ENCODE results near the gene ZAP70.

Gene ZAP70

GRCh38 chr2:97718051-97718882 is 4.9 kb downstream of the ZAP70 start:
- DNase-seq (ENCODE audit: low read depth) = no peak
- H3K4me3 ChIP-seq (ENCODE audit: low read depth, low read length) = no peak overlapping the region
- TF ChIP-seq CTCF (IDR thresholded peaks at IDR 0.05; ENCODE audit: control insufficient read depth, extremely low read depth, insufficient read depth) = no peak

GRCh38 chr2:97718942-97719341 is 5.6 kb downstream of the ZAP70 start:
- TF ChIP-seq CTCF (IDR thresholded peaks at IDR 0.05; ENCODE audit: control insufficient read depth, extremely low read depth, insufficient read depth) = no peak
- no peak for DNase-seq (ENCODE audit: low read depth)
- no peak overlapping the region for H3K4me3 ChIP-seq (ENCODE audit: low read depth, low read length)

GRCh38 chr2:97719362-97720155 is 6.2 kb downstream of the ZAP70 start:
- no peak for DNase-seq (ENCODE audit: low read depth)
- no peak overlapping the region for H3K4me3 ChIP-seq (ENCODE audit: low read depth, low read length)
- no peak for TF ChIP-seq CTCF (IDR thresholded peaks at IDR 0.05; ENCODE audit: control insufficient read depth, extremely low read depth, insufficient read depth)

DNA sequence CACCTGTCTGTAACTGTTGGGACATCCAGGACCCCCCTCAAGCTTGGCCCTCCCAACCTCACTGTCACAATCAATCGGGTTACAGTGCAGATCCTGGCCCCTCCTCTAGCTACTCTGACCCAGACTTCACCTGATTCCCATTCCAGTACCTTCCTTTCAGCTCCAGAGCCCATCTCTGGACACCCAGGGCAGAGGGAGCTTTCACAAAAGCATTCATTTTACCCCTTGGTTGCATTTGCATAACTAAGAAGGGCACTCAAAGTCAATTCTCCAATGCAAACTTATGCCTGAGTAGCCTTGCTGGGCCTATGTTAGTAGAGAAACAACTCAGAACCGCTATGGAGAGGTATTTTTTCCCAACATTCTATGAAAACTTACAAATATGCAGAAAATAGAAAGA is 7.4 kb downstream of the ZAP70 start:
- H3K4me3 ChIP-seq (ENCODE audit: low read depth, low read length) = no peak overlapping the region
- TF ChIP-seq CTCF (IDR thresholded peaks at IDR 0.05; ENCODE audit: control insufficient read depth, extremely low read depth, insufficient read depth) = no peak
- no peak for DNase-seq (ENCODE audit: low read depth)

GRCh38 chr2:97722227-97722626 is 8.9 kb downstream of the ZAP70 start:
- no peak overlapping the region for H3K4me3 ChIP-seq (ENCODE audit: low read depth, low read length)
- no peak for DNase-seq (ENCODE audit: low read depth)
- no peak for TF ChIP-seq CTCF (IDR thresholded peaks at IDR 0.05; ENCODE audit: control insufficient read depth, extremely low read depth, insufficient read depth)

DNA sequence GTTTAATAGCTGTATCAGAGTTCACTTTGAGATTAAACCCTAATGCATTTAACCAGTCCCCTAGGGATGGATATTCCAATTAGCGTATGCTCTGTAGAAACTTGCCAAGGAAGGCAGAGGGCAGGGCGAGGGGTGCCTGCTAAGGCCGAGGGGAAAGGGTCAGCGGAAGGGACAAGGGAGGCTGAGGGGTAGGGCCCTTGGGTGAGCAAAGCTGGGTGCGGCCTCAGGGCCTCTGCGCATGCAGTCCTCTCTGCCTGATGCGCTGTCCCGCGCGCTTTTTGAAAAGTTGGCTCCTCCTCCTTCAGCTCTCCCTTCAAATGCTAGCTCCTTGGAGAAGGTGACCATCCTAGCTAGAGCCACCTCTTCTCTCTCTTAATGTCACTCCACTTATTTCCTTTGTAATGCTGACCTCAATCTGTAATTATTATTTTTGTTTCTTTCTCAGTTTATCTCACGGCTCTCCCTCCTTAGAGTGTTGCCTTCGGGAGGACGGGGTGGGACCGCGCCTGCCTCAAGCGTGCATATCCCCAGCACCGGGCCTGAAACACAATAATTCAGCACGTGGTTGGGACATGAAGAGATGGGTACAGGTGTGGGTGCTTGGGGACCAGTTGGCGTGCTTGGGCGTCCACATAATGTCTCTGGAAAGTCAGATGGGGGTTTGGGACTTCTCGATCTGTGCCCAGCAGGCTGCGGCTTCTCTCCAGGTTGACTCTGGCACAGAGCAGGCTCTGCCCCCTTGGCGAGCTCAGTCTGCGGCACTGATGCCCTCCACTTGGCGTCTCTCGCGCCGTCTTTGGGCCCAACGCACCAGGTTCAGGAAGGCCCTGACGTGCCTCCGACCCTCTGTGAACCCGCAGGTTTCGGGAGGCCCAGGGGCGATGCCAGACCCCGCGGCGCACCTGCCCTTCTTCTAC is 10.0 kb downstream of the ZAP70 start:
- TF ChIP-seq CTCF (IDR thresholded peaks at IDR 0.05; ENCODE audit: control insufficient read depth, extremely low read depth, insufficient read depth) = no peak
- no peak for DNase-seq (ENCODE audit: low read depth)

More for the DNA sequence above, 10.0 kb downstream of the ZAP70 start:
- no peak overlapping the region for H3K4me3 ChIP-seq (ENCODE audit: low read depth, low read length)

Measured in LNCaP clone FGC (cell line).